ENCODE results near the gene ZBTB18.
"Not testable (repeated sequence)": the region's sequence is repeated elsewhere in the genome, so short reads cannot be mapped to it uniquely, and the experiment has no call there.

ZBTB18 gene

DNA sequence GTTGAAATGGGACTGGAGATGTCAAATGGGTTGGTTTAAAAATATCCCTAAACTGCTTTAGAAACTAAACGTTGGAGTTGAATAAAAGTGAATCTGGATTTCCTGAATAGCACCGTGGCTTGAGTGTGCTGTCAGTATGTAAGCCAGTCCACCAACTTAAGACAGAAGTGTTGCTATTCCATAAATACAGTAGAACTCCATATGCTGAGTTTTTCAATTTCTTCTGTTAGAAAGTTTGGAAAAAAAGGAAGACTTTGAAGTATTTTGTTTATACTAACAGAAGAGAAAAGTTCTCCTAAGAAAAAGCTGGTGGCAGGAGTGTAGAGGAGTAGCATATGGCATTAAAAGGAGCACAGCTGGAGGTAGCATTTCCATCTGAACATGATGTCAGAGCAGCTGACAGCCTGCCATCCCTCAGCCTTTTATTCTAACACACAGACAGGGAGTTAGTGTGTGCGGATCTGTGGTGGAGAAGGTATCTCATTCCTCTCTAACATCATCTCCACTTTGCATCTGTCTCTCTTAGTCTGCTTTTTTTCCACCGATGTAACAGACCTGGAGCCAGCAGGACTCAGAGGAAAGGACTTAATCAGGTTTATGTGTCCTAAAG is at the start of gene ZBTB18:
TSS of gene ZBTB18 (plus strand) at position 449 of the 610 bp plus-strand sequence. CDS start at position 598, 149 bp downstream.
- DNase-seq, result peak; percentile 61

DNA sequence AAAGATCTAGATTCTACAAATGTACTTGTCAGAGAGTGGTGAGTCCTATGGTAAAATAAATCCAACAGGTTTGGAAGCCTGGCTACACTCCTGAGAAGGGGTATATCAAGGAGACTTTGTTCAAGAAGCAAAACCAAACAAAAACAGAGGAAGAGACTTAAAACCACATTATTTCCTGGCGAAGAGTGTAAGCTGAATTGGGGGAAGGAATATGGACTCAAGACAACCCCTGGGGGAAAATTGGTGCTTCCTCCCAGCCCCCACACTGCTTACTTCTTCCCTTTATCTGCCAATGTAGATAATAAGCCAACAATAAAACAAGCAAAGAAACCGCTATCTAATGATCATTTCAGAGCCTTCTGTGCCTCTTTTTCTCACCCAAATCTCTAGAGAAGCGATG is 48.4 kb upstream of the ZBTB18 start:
- no peak for DNase-seq

DNA sequence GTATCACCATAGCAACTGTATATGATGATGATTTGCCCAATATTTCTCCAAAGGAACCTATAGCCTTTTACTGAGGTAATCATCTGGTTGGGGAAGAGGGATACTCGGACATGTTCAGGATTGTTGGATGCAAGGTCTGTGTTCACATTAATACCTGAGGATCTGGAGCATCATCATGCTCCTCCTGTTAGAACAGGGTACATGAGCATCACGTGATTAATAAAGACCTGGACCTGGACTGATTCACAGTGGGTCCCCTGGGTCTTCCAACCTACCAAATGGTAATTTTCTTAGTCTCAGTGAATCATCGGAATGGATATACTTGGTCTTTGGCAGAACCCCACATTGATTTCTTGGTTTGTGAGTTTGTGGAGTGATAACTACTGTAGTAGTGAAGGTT is 45.6 kb upstream of the ZBTB18 start:
- no peak for DNase-seq

DNA sequence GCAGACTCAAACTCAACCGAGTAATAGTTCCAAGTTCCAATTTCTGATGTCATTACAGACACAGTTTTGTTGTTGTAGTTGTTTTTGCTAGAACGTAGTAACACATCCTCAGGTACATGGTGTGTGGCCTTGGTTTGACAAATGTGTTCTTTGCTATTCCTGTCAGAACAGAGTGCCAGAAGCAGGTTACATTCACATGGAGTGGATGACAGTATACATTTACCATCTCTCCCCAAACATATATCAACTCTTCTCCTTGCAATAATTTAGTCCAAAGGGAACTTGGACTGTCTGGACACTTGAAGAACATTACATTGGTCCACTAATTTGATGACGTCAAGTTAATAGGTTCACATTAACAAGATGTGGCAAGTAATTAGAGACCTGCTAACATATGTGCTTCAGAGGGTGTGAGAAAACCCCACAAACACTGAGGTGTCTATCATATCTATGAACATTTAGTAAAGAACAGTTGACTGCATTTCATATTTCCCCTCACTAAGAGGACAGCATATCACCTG is 44.6 kb upstream of the ZBTB18 start:
- DNase-seq, result no peak

DNA sequence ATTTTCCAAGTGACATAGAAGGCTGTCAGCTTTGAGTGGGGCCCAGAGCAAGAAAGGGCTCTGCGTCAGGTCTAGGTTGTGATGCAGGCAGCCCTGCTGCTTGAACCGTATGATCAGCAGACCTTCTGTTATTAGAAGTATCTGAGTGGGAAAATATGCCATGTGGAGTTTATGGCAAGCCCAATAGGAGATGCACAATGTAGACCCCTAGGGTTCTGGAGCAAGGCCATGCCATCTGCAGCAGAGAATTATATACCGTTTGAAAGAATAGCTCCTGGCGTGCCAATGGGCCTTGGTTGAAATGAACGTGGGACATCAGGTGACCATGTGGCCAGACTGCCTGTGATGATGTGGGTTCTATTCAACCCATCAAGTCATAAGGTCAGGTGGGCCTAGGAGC is 44.1 kb upstream of the ZBTB18 start:
- no peak for DNase-seq

DNA sequence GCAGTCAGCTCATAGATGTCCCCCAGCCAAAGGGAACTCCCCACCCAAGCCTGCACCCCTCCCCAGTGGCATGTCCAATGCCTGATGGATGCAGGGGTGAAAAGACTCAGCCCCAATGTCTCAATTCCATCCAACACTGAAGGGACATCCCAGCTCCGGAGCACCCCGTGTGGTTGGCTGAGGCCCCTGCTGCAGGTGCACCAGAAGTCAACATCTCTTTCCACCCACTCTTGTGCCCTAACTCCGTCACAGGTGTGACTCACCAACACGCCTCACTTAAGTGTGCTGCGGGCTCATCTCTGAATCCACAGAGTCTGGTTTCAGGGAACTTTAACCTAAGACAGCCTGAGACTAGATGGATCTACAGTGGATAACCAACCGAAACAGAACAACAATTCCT is 40.9 kb upstream of the ZBTB18 start:
- no peak for DNase-seq

DNA sequence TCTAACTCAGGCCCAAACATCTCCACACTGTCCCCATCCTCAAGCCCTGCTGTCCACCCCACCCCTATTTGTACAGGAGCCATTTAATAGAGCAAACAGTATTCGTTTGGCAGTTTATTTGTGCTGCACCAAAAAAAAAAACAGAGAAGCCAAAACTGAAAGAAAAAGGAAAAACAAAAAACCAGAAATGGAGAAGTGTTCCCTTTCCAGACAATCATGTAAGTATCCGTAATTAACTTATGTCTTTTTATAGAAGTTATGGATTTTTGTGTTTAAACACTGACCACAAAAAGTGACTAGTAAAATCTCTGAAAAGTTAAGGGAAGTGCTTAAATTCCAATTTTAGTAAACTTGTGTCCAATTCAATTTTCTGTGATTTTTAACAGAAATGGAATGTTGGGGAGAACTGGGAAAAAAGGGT is 40.4 kb upstream of the ZBTB18 start:
- DNase-seq, result no peak

DNA sequence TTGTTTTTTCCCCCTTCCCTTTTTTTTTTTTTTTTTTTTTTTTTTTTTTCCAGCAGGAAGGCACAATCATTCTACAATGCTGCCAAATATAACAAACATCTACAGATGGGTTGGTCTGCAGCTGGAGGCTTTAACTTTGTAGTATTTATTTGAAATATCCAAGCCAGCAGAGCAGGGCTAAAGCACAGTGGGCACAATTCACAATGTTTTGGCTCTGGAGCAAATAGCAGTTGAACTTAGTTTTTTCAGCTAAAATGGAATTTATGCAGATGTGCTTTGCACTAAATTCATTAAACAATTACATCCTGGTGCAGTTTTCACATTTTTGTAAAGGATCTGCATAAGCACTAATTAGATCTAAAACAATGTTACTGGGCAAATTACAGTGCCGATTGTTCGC is 39.8 kb upstream of the ZBTB18 start:
- DNase-seq, result no peak

DNA sequence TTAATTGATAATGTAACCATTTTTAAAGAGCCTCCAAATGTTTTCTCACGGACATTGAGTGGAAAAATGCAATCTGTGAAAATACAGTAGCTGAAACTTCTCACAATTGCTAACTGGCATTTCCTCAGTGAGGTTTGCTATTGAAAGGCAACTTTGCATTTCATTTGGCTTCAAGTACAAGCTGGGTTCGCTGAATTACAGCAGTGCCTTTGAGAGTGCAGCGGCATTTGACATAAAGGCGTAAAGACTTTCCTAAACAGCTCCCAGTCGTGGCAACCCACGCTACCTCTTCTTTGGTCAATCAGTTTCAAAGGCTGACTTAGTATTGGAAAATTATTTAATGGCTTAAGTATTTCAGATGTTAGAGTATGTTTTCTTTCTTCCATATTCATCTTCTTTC is 39.3 kb upstream of the ZBTB18 start:
- no peak for DNase-seq

DNA sequence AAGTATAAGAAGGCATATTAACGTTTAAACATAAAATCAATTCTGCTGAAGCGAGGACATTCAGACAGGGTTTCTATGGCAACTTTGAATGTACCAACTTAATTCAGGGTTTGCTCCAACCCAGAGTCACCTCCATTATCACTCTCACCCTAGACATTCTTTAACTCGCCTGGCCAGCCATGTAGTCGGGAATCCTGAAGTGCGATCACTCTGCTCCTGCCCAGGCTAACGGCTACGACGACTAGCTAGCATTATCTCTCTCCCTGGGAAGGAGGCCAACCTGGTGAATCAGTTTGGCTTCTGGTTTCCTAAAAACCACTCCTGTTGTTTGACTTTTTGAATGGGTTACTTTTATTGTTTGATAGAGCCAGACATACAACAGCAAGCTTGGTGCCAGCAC is 38.9 kb upstream of the ZBTB18 start:
- DNase-seq, result no peak

DNA sequence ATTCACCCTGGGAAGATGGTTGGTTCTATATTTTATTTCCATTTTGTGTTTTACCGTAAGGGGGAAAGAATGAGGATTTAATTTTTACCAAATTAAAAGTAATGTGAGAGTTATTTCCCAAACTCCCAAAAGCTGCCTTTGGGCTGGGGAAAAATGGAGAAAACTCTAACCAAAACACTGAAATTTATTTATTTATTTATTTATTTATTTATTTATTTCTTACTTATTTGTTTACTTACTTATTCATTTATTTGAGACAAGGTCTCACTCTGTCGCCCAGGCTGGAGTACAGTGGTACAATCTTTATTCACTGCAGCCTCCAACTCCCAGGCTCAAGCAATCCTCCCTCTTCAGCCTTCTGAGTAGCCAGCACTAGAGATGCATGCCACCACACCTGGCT is 38.0 kb upstream of the ZBTB18 start:
- no peak for DNase-seq

DNA sequence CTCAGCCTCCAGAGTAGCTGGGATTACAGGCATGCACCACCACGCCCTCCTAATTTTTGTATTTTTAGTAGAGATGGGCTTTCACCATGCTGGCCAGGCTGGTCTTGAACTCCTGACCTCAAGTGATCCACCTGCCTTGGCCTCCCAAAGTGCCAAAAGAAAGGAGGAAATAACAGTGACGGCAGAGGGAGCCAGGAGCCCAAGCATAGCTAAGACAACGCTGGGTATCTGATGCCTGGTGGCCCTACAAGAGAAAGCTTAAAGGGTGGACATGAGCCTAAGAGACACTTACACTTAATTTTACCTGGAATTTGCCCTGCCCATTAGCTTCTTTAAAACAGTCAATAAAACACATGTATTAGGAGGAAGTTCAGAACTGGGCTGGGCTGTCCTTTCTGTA is 36.2 kb upstream of the ZBTB18 start:
- not testable (repeated sequence) for DNase-seq

DNA sequence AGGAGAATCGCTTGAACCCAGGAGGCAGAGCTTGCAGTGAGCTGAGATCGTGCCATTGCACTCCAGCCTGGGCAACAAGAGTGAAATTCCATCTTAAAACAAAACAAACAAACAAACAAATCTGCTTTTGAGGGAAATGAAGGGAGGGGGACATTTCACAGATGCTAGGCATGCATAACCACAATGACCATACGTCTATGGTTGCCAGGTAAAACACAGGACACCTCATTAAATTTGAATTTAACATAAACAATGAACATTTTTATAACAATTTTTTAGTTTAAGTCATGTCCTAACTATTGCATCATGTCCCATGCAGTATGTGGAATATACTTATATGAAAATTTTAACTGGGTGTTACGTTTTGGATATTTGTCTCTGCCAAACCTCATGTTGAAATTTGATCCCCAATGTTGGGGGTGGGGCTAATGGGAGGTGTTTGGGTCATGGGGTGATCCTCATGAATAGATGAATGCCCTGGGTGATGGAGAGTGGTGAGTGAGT is 31.0 kb upstream of the ZBTB18 start:
- DNase-seq, result no peak

DNA sequence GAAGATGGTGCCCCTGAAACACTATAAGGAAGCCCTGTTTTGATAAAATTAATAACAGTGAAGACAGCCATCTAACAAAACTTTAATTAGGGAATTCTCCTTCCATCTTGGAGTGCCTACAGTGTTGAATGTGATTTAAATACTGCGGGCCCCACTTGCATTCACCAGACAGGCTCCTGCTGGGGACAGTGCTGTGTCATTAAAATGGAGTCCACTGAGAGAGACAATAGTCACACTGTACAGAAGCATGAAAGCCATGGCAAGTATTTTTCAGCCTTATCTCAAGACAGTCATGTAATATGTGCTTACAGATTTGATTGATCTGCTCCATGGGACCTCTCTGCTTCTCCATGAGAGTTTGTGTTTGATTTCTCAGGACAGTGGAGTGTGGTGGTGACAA is 29.7 kb upstream of the ZBTB18 start:
- no peak for DNase-seq

DNA sequence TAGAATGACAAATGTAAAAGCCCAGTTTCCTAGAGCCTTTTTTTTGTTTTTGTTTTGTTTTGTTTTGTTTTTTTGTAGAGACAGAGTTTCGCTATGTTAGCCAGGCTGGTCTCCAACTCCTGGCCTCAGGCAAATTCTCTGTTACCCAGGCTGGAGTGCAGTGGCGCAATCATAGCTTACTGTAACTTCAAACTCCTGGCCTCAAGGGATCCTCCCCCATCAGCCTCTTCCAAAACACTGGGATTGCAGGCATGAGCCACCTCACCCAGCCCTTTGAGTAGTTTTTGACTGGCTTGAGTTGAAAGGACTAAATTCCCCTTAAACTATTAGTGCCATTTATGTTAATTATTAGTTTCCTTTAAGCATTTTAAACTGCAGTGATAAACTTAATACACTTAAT is 28.8 kb upstream of the ZBTB18 start:
- no peak for DNase-seq

DNA sequence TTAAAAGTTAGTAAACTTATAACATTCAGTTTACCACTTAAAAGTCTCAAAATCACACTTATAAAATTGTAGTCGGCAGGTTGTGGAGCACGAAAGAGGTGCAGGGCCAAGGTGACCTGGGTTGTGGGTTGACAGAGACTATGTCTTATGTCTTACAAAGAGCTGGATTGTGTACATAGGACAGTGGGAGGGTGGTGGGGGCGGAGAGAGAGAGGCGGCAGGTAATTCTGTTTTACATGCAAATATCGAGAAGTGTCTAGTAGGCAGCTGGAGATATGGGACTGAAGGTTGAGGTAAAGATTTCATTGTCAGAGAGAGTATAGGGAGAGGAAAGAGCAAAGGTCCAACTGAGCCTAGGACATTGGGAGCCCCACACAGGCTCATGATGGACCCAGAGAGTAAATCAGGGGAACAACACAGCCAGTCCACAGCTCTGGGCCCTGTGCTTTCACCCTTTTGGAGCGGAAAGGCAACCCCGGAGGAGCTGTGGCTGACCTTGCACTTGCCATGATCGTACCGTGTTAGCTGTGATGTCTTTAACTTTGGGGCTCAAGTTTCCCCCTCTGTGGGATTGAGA is 28.1 kb upstream of the ZBTB18 start:
- no peak for DNase-seq

DNA sequence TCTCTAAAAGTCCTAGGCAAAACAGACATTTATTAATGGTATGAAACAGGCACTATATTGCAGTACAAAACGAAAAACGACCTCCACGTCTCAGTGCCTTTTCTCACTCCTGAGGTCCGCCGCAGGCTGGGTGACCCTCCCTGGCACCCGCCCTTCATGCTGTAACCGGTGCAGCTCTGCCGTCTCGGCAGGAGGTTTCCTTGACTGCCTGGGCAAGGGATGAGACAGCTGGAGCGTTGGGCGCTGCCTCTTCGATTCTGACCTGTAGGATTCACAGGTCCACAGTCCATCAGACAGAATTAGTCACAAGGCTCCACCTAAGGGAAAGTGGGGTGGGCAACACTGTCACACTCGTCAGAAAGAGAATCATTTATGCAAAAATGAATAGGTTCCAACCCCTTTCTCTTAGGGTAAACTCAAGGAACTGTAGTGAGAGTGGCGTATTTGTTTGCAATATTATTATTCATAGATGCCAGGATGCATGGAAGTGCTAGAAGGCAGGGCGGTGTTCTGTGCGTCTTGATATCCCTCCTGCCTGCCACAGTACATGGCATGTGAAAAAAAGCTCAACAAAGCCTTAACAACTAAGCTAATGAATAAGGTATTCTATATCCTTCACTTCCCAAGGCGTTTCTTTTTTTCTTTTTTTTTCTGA is 23.5 kb upstream of the ZBTB18 start:
- DNase-seq, result no peak

DNA sequence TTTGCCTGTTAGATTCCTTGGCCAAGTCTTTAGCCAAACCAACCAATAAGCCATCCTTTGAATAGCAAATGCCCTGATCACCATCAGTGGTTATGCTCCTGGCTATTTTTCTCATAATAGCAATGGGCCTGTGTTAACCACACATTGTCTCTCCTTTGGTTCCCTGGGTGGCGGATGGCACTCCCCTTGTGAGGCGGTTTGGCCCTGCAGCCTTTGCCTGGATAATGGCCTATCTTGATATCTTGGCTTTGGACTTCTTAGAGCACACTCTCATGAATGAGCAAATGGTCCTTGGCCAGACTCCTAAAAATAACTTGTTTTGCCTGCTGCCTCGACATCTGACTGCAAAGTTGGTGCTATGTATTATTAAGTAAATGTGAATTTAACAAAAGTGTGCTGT is 22.4 kb upstream of the ZBTB18 start:
- no peak for DNase-seq

DNA sequence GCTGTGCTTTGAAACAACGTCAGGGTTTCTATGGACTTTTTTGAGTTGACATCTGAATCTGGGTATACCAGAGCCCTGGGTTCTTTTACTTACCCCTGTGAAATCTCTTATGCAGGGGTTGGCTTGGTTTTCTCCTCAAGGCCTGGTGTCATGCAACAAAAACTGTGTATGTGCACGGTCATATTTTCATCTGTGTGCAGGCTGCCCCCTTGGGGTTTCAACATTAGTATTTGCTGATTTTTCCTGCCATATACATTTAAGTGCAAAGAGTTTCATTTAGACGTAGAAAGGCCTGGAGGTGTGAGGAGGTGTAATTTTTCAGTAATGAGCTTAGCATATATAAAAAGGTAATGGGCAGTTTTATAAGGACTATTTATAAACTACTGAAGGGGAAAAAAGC is 22.0 kb upstream of the ZBTB18 start:
- no peak for DNase-seq

DNA sequence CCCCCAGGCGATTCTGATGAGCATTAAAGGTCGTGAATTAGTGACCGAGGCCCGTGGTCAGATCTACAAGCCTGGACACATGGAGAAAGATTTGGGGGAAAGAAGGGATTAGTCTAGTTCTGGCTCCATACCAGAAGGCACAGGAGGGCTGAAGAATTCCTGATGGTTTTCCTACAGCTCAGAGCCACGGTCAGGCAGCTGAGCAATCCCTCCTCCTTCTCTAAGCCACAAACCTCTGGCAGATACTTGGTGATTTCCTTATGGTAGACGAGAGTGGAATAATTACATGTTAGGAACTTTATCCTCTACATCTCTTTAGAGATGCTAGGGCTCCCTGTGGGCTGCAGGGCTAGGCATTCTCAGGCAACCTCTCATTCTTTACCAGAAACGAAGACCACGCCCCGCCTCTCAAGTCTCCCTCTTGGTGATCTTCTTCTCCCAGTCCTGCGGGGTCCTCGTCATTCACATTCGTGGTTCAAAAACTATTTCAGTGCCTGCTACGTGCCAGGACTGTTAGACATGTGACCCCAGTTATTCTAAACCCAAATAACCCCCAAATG is 20.5 kb upstream of the ZBTB18 start:
- no peak for DNase-seq

DNA sequence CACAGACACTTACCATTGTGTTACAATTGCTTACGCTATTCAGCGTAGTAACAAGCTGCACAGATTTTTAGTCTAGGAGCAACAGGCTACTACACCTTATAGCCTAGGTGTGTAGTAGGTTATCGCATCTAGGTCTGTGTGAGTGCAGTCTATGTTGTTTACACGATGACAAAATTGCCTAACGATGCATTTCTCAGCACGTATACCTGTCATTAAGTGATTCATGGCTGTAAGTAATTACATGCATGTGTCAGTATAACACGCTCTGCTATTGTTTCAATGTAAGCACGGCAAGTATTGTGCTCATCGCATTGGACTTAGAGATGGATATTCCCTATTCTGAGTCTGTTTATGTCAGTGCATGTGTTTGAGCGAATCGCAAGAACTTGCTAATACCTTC is 15.7 kb upstream of the ZBTB18 start:
- no peak for DNase-seq

DNA sequence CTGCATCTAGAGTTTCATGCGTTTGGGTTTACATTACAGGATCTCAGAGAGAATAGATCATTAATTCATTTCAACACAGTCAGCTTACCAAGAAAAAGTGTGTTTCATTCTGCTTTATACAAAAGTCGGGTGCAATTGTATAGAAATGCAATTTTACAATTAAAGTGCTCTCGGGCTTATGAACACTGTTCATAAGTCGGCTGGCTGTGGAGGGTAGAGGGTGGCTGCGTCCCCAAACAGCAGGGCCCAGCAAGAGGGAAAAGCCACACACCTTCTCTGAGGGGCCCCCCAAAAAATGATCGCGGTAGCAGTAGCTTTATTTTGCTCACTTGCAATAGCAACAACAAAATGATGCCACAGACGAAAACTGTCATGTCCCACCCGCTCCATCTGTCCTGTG is 13.8 kb upstream of the ZBTB18 start:
- no peak for DNase-seq

DNA sequence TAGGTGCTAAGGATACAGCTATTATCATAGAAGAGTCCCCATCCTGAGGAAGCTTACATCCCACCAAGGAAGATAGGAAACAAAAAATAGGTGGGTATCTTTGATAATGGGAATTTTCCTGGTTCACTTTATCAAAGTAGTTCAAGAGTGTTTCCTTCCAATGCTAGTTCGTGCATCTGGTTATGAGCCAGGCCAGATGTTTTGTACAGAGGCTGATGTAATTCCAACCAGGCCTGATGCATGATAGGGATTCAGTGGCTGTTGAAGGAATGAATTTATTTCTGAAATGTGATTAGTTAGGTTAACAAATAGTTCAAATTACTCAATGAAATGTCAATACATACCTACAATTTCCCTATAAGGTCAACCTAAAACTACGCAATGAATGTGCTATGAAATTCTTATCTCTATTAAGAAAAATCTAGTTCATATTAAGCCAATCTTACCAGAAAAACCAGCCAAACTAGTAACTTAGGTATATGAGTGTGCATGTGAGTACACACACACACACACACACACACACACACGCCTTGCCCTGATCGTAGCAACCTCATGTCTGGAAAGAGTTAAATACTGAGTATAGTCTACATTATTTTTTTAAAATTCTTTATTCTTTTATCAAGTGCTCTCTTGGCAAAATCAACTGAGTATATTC is 9.5 kb upstream of the ZBTB18 start:
- DNase-seq, result no peak

Data from femur (tissue), 1 donor.